ENCODE data around the gene LATS2. TPM values are rescaled to one million over a fixed set of nuclear protein-coding genes. Genes with fewer than 3 reads are reported as not detected.

Gene LATS2
- total and polyA plus RNA-seq, 2 of the 8 experiments (the other 6 are each of a cell fraction or from before 2014, with no cell fraction given), result 8.3 to 26.2 TPM

- FAIRE-seq, result no peak
- H4K20me1 ChIP-seq (replicated peaks in 1 of 2; ENCODE audit: control insufficient read depth in 1 of 2, insufficient read depth in 2 of 2, low read length in 2 of 2), result peaks cover 12% of the 10 kb centered on the region in 2 experiments
Measured at GRCh38 chr13:21006141-21007005, 55.0 kb downstream of the LATS2 start.

More at GRCh38 chr13:21006141-21007005, 55.0 kb downstream of the LATS2 start:
- H2BK20ac ChIP-seq (ENCODE audit: low read length), result no peak overlapping the region
- no peak overlapping the region for H3K14ac ChIP-seq (ENCODE audit: insufficient read length)
- 92% methylated on average over 11 of the region's 11 CpGs; no CpG with 5 or more reads in 1 of the 2 experiments for WGBS, 2 experiments (ENCODE audit: extremely low coverage in 1 of 2, insufficient coverage in 1 of 2, insufficient read length in 1 of 2, insufficient replicate concordance in 2 of 2, low coverage in 1 of 2, low lambda C conversion rate in 2 of 2, missing lambda C conversion rate in 1 of 2)
- no peak overlapping the region for H3K27ac ChIP-seq (ENCODE audit: low read depth, low read length)
- H3K4ac ChIP-seq (replicated peaks; ENCODE audit: insufficient read length, low read depth, low read length), result no peak overlapping the region
- H3K79me2 ChIP-seq (ENCODE audit: control insufficient read depth in 1 of 2, insufficient read depth in 2 of 2, low read length in 2 of 2), result peaks cover 6 to 87% of the 10 kb centered on the region in 2 experiments; a peak in 3 of 4 replicates
- no peak overlapping the region for H2AK5ac ChIP-seq (ENCODE audit: low read depth, low read length)
- no peaks in the 10 kb centered on the region for H3K27me3 ChIP-seq (replicated peaks in 1 of 4; ENCODE audit: control insufficient read depth in 3 of 4, extremely low read depth in 1 of 4, insufficient read depth in 3 of 4, low read length in 3 of 4)
- H3K9me3 ChIP-seq (ENCODE audit: insufficient read depth in 2 of 2, low read depth in 1 of 2, low read length in 1 of 2), result no peaks in the 10 kb centered on the region
- H2BK5ac ChIP-seq (ENCODE audit: low read depth, low read length), result 0 out of 2 replicates have a peak overlapping the region, but pooled peaks have one; percentile 8
- H2BK12ac ChIP-seq (ENCODE audit: low read depth, low read length), result no peak overlapping the region
- H3K4me2 ChIP-seq (ENCODE audit: insufficient read depth in 1 of 2, low read depth in 2 of 2, low read length in 2 of 2), result no peak overlapping the region
- ChIA-PET POLR2A (ENCODE audit: partially characterized antibody) (interaction anchor here (0.8 to 1.1 kb wide), 4 partner anchors 11 to 55 kb away, joined by 3 read pairs; partner anchors contain the start of gene LATS2), CTCF (ENCODE audit: partially characterized antibody) (interaction anchor here (0.5 to 2.4 kb wide), 5 partner anchors 10 to 185 kb away, joined by 3 to 6 read pairs (median 3); no protein-coding TSS in a partner anchor)
- H2BK120ac ChIP-seq (replicated peaks; ENCODE audit: low read depth, low read length), result no peak overlapping the region
- no peak overlapping the region for H3K23ac ChIP-seq (ENCODE audit: insufficient read length)
- H4K8ac ChIP-seq (ENCODE audit: extremely low read depth, insufficient read depth, low read length), result no peak overlapping the region
- no peaks in the 10 kb centered on the region for H3K36me3 ChIP-seq (ENCODE audit: control insufficient read depth in 2 of 4, insufficient read depth in 4 of 4, low read length in 3 of 4)
- peaks cover 9% of the 10 kb centered on the region for H3K79me1 ChIP-seq (ENCODE audit: low read depth, low read length)
- no peak overlapping the region for H3K9ac ChIP-seq (replicated peaks in 1 of 4; ENCODE audit: extremely low read depth in 1 of 4, low read depth in 3 of 4, low read length in 3 of 4)
- no peak overlapping the region for H3K56ac ChIP-seq (replicated peaks; ENCODE audit: insufficient read length, low read depth, low read length)
- no peak overlapping the region for H4K5ac ChIP-seq (ENCODE audit: insufficient read length, low read depth, low read length)
- TF ChIP-seq KDM1A (IDR thresholded peaks at IDR 0.05; ENCODE audit: borderline replicate concordance, low read length), result no peak
- no peak for TF ChIP-seq TEAD4 (IDR thresholded peaks at IDR 0.05; ENCODE audit: low read depth, low read length)
- TF ChIP-seq SIRT6 (IDR thresholded peaks at IDR 0.05; ENCODE audit: low read length), result no peak
- TF ChIP-seq ATF2 (IDR thresholded peaks at IDR 0.05; ENCODE audit: low read length), result no peak
- no peak for TF ChIP-seq CBX8 (IDR thresholded peaks at IDR 0.05; ENCODE audit: borderline replicate concordance, low read depth, low read length)
- no peaks in the 10 kb centered on the region for H3K23me2 ChIP-seq (ENCODE audit: low read depth, low read length)
- no peak overlapping the region for H3K18ac ChIP-seq (ENCODE audit: extremely low read depth, low read length)
- peaks cover 0 to 3% (median 0%) of the 10 kb centered on the region in 4 experiments; a peak in 2 of 7 replicates for H3K4me1 ChIP-seq (replicated peaks in 1 of 4; ENCODE audit: control insufficient read depth in 3 of 4, insufficient read depth in 4 of 4, low read length in 3 of 4)
- no peak overlapping the region for H4K91ac ChIP-seq (replicated peaks; ENCODE audit: insufficient read length, low read length)
- no peak for DNase-seq (ENCODE audit: low read depth in 1 of 2, low spot score in 2 of 2)
- H2BK15ac ChIP-seq (ENCODE audit: low read length), result no peak overlapping the region
- no peak overlapping the region for H3K4me3 ChIP-seq (ENCODE audit: extremely low read depth in 1 of 4, insufficient read depth in 2 of 4, low read depth in 3 of 4, low read length in 4 of 4)
- no peak overlapping the region for H2AFZ ChIP-seq (ENCODE audit: low read length)
